Thoracic aorta (tissue), 2 donors: ENCODE data around the gene GUCY1A1. TPM values are rescaled to one million over a fixed set of nuclear protein-coding genes. Genes with fewer than 3 reads are reported as not detected.

Experiments
- ATAC-seq: fragments of 150-250 bp; one replicate; pipeline ENCODE4 v1.8.0; 2017; ENCODE audit warnings: low read depth; ENCODE audit not compliant: insufficient number of reproducible peaks, low FRiP score
- DNase-seq: peaks from one replicate; pipeline ENCODE4 v3.0.0-alpha.2; 2020; ENCODE audit warnings: low spot score
- H3K27ac ChIP-seq, 2 donors: fragments of 200-600 bp; sonication (generic); 1 replicate in 1 of 2; 2 replicates in 1 of 2; pipeline ENCODE4 v1.5.1; 2016; ENCODE audit warnings: mild to moderate bottlenecking in 2 of 2, moderate library complexity in 2 of 2
- H3K27me3 ChIP-seq: fragments of 200-600 bp; sonication (generic); replicated peaks from 2 replicates; pipeline ENCODE4 v1.6.0; 2016; ENCODE audit warnings: mild to moderate bottlenecking; ENCODE audit not compliant: insufficient read depth
- H3K36me3 ChIP-seq: fragments of 200-600 bp; sonication (generic); one replicate; pipeline ENCODE4 v1.5.1; 2016
- H3K4me1 ChIP-seq, 2 donors: fragments of 200-600 bp; sonication (generic); 1 replicate in 1 of 2; 2 replicates in 1 of 2; pipeline versions ENCODE4 v1.5.1 to v1.6.0; 2016; ENCODE audit warnings: low read depth in 2 of 2, mild to moderate bottlenecking in 1 of 2; ENCODE audit not compliant: control insufficient read depth in 1 of 2
- H3K4me3 ChIP-seq: fragments of 200-600 bp; sonication (generic); 2 replicates; pipeline ENCODE4 v1.5.1; 2016; ENCODE audit warnings: mild to moderate bottlenecking
- H3K9me3 ChIP-seq: fragments of 200-600 bp; sonication (generic); 2 replicates; pipeline ENCODE4 v1.5.1; 2016
- CTCF ChIP-seq: fragments of 200-600 bp; sonication (generic); IDR thresholded peaks from one replicate; pipeline ENCODE4 v1.5.1; 2019; ENCODE audit warnings: antibody characterized with exemption
- total RNA-seq, 2 donors: library from RNA; depleted of rRNA; stranded (reverse); fragments of >200 nt; gene quantifications; one replicate each; pipeline versions ENCODE4 v1.1.0 to v1.2.3, GENCODE V29; 2016

Gene GUCY1A1
- total RNA-seq, 2 donors from 2014 or later, result 110 to 135 TPM

- peaks cover 14 to 63% of the 10 kb centered on the region in 2 donors for H3K4me1 ChIP-seq
- H3K27ac ChIP-seq, result peak overlapping the region; percentile 83 to 94
- no peak for TF ChIP-seq CTCF
Measured at GRCh38 chr4:155668707-155669220, 2.1 kb downstream of the GUCY1A1 start.

GRCh38 chr4:155672342-155672741 is 5.7 kb downstream of the GUCY1A1 start:
- no peak for DNase-seq
- H3K4me3 ChIP-seq, result no peak overlapping the region
- TF ChIP-seq CTCF, result no peak

More at GRCh38 chr4:155668707-155669220, 2.1 kb downstream of the GUCY1A1 start:
- H3K36me3 ChIP-seq, result no peaks in the 10 kb centered on the region
- DNase-seq (no peak), ATAC-seq (no peak)
- no peaks in the 10 kb centered on the region for H3K27me3 ChIP-seq
- peak overlapping the region; percentile 73 for H3K4me3 ChIP-seq
- no peaks in the 10 kb centered on the region for H3K9me3 ChIP-seq

GRCh38 chr4:155673453-155673979 is 6.9 kb downstream of the GUCY1A1 start:
- peak overlapping the region; percentile 7 to 59 for H3K27ac ChIP-seq
- peak overlapping the region; percentile 39 for H3K4me3 ChIP-seq
- H3K27me3 ChIP-seq, result no peaks in the 10 kb centered on the region
- TF ChIP-seq CTCF, result no peak
- DNase-seq (no peak), ATAC-seq (no peak)
- no peaks in the 10 kb centered on the region for H3K36me3 ChIP-seq
- H3K4me1 ChIP-seq, result peaks cover 22 to 67% of the 10 kb centered on the region in 2 donors
- H3K9me3 ChIP-seq, result no peaks in the 10 kb centered on the region

More at GRCh38 chr4:155672342-155672741, 5.7 kb downstream of the GUCY1A1 start:
- no peaks in the 10 kb centered on the region for H3K36me3 ChIP-seq
- no peak for ATAC-seq
- H3K9me3 ChIP-seq, result no peaks in the 10 kb centered on the region
- H3K27ac ChIP-seq, result peak overlapping the region in 1 of 2 donors; percentile 7
- no peaks in the 10 kb centered on the region for H3K27me3 ChIP-seq
- peaks cover 22 to 67% of the 10 kb centered on the region in 2 donors for H3K4me1 ChIP-seq

GRCh38 chr4:155674669-155675071 is 8.0 kb downstream of the GUCY1A1 start:
- Histone ChIP-seq H3K4me3 (peak overlapping the region; percentile 36), H3K36me3 (no peaks in the 10 kb centered on the region), H3K4me1 (peaks cover 28 to 72% of the 10 kb centered on the region in 2 donors), H3K27me3 (no peaks in the 10 kb centered on the region), H3K9me3 (no peaks in the 10 kb centered on the region), H3K27ac (no peak overlapping the region)
- no peak for TF ChIP-seq CTCF
- DNase-seq, result no peak
- ATAC-seq, result no peak

GRCh38 chr4:155675709-155676429 is 9.2 kb downstream of the GUCY1A1 start:
- Histone ChIP-seq H3K4me1 (peaks cover 28 to 67% of the 10 kb centered on the region in 2 donors), H3K27me3 (no peaks in the 10 kb centered on the region), H3K27ac (peak overlapping the region; percentile 58 to 66), H3K36me3 (no peaks in the 10 kb centered on the region), H3K4me3 (peak overlapping the region; percentile 65), H3K9me3 (no peaks in the 10 kb centered on the region)
- ATAC-seq (no peak), DNase-seq (no peak)
- TF ChIP-seq CTCF, result no peak
